SHP77 (cell line): Measurements from ENCODE around the gene BAD.

Source experiments
- DNase-seq, 2 experiments: peaks; one replicate each; lab custom pipeline; 2025; lab: John Stamatoyannopoulos, UW

Gene BAD

GRCh38 chr11:64244107-64244506 lies 40.4 kb downstream of the BAD start:
- DNase-seq, result no peak

- no peak for DNase-seq
Observed at GRCh38 chr11:64243236-64243854, 41.1 kb downstream of the BAD start.

- DNase-seq, result peak in 1 of 2 experiments; percentile 92
Observed at GRCh38 chr11:64241491-64242374, 42.7 kb downstream of the BAD start.

- peak in 1 of 2 experiments; percentile 92 for DNase-seq
Observed at GRCh38 chr11:64241241-64241490, 43.3 kb downstream of the BAD start.

GRCh38 chr11:64240435-64241240 lies 43.8 kb downstream of the BAD start, which contains the start of gene FKBP2:
FKBP2 (plus strand) TSS chr11:64241095; CDS start chr11:64242388, 1,293 bp downstream.
- DNase-seq, result peak; percentile 92 to 96

- DNase-seq, result no peak
Observed at GRCh38 chr11:64239662-64240434, 44.6 kb downstream of the BAD start.

GRCh38 chr11:64238999-64239398 lies 45.5 kb downstream of the BAD start:
- DNase-seq, result no peak

- peak in 1 of 2 experiments; percentile 42 for DNase-seq
Observed at GRCh38 chr11:64238076-64238475, 46.4 kb downstream of the BAD start.

GRCh38 chr11:64237484-64237951 lies 46.9 kb downstream of the BAD start:
- peak; percentile 92 to 96 for DNase-seq

- no peak for DNase-seq
Observed at GRCh38 chr11:64235437-64236161, 48.9 kb downstream of the BAD start.

- DNase-seq, result no peak
Observed at GRCh38 chr11:64234647-64235379, 49.7 kb downstream of the BAD start.

GRCh38 chr11:64233913-64234586 lies 50.4 kb downstream of the BAD start, which contains the start of gene VEGFB:
VEGFB (plus strand) TSS chr11:64234584; CDS start chr11:64234834, 250 bp downstream.
- DNase-seq, result peak; percentile 32 to 56

GRCh38 chr11:64232967-64233315 lies 51.5 kb downstream of the BAD start:
- DNase-seq, result no peak

GRCh38 chr11:64232182-64232966 lies 52.1 kb downstream of the BAD start:
- DNase-seq, result no peak

- DNase-seq, result no peak
Observed at GRCh38 chr11:64231546-64231945, 52.9 kb downstream of the BAD start.

GRCh38 chr11:64230985-64231365 lies 53.5 kb downstream of the BAD start:
- no peak for DNase-seq

- peak; percentile 93 to 94 for DNase-seq
Observed at GRCh38 chr11:64230171-64230984, 54.1 kb downstream of the BAD start, which contains the start of gene DNAJC4. DNAJC4 (plus strand) TSS chr11:64230548; CDS start chr11:64230855, 307 bp downstream.

GRCh38 chr11:64229744-64230170 lies 54.7 kb downstream of the BAD start:
- no peak for DNase-seq
